ENCODE data around the gene MYRF.

- TF ChIP-seq CTCF (conservative IDR thresholded peaks at IDR 0.05; ENCODE audit: low read depth, low read length), result no peak
- no peak for TF ChIP-seq EZH2 (IDR thresholded peaks at IDR 0.05; ENCODE audit: low read length, unreplicated experiment)
- TF ChIP-seq EZH2phosphoT487 (IDR thresholded peaks at IDR 0.05; ENCODE audit: borderline replicate concordance, low read length), result no peak
Observed at GRCh38 chr11:61814958-61815789, 62.7 kb downstream of the MYRF start.

All from PC-3 (cell line).